Body of pancreas (tissue), 4 donors: ENCODE measurements around the gene ZMYM5. TPM values are rescaled to one million over a fixed set of nuclear protein-coding genes. Genes with fewer than 3 reads are reported as not detected.

ENCODE experiments used
- ATAC-seq: fragments of 150-250 bp; one replicate; pipeline ENCODE4 v1.9.1; 2016
- DNase-seq, 4 donors: peaks; one replicate each; pipeline ENCODE4 v3.0.0-alpha.2; 2019
- H3K27ac ChIP-seq, 4 donors: fragments of 200-600 bp; sonication (generic); 1 replicate in 3 of 4; 2 replicates in 1 of 4; pipeline versions ENCODE4 v1.5.1 to v1.6.1; 2016 to 2019; ENCODE audit warnings: mild to moderate bottlenecking in 1 of 4, mixed read lengths in 1 of 4, moderate library complexity in 1 of 4
- H3K27me3 ChIP-seq, 2 donors: fragments of 200-600 bp; sonication (generic); one replicate each; pipeline ENCODE4 v1.6.0; 2016; ENCODE audit warnings: mild to moderate bottlenecking in 1 of 2
- H3K36me3 ChIP-seq, 2 donors: fragments of 200-600 bp; sonication (generic); replicated peaks in 1 of 2; 2 replicates each; pipeline ENCODE4 v1.5.1; 2016; ENCODE audit warnings: low read depth in 2 of 2; ENCODE audit not compliant: insufficient read depth in 1 of 2
- H3K4me1 ChIP-seq: fragments of 200-600 bp; sonication (generic); one replicate; pipeline ENCODE4 v1.6.0; 2016
- H3K4me3 ChIP-seq, 2 donors: fragments of 200-600 bp; sonication (generic); 1 replicate in 1 of 2; 2 replicates in 1 of 2; pipeline ENCODE4 v1.5.1; 2016 to 2019
- H3K9me3 ChIP-seq, 3 donors: fragments of 200-600 bp; sonication (generic); 1 replicate in 2 of 3; 2 replicates in 1 of 3; pipeline ENCODE4 v1.5.1; 2016
- CTCF ChIP-seq, 7 experiments: fragments of 450-650 bp in 4 of 7; fragments of 200-600 bp in 3 of 7; sonication (generic) in 3 of 7; IDR thresholded peaks; one replicate each; pipeline ENCODE4 v1.5.1; 2016 to 2019; ENCODE audit warnings: antibody characterized with exemption in 7 of 7
- POLR2A ChIP-seq, 3 donors: fragments of 450-650 bp; IDR thresholded peaks; one replicate each; pipeline ENCODE4 v1.6.1; 2016; ENCODE audit warnings: antibody characterized with exemption in 3 of 3, mild to moderate bottlenecking in 2 of 3
- WGBS, 2 donors: methylation state at CpG; one replicate each; pipeline ENCODE4 v1.1.5; 2017; 5-methylcytosine and 5-hydroxymethylcytosine counted together
- intact Hi-C: fragments of 100-400 bp; cut with DNase I; formaldehyde crosslinking; loops from one replicate; pipeline ENCODE4 v1.15.1; 2023
- total RNA-seq, 2 donors: library from RNA; depleted of rRNA; stranded (reverse); fragments of >200 nt; gene quantifications; one replicate each; pipeline ENCODE4 v1.1.0, GENCODE V29; 2016

ZMYM5 gene
- total RNA-seq, 2 donors from 2014 or later = 10.6 to 16.8 TPM

- ATAC-seq (no peak), DNase-seq (no peak)
- Histone ChIP-seq H3K27ac (no peak overlapping the region), H3K4me3 (no peak overlapping the region), H3K36me3 (no peaks in the 10 kb centered on the region), H3K27me3 (no peaks in the 10 kb centered on the region), H3K4me1 (no peaks in the 10 kb centered on the region), H3K9me3 (no peaks in the 10 kb centered on the region)
- TF ChIP-seq CTCF (IDR thresholded peaks at IDR 0.05) = no peak
- TF ChIP-seq POLR2A (IDR thresholded peaks at IDR 0.05) = no peak
- 91 to 92% methylated on average over 7 of the region's 7 CpGs for WGBS, 2 donors
- intact Hi-C loops = no loop called here
Measured at GRCh38 chr13:19810996-19811881, 52.2 kb downstream of the ZMYM5 start.

- intact Hi-C loops = no loop called here
- ATAC-seq = no peak
Measured at GRCh38 chr13:19810151-19810550, 53.3 kb downstream of the ZMYM5 start.

GRCh38 chr13:19805765-19806164 lies 57.7 kb downstream of the ZMYM5 start:
- H3K4me1 ChIP-seq = no peaks in the 10 kb centered on the region
- H3K4me3 ChIP-seq = no peak overlapping the region
- TF ChIP-seq POLR2A (IDR thresholded peaks at IDR 0.05) (no peak), CTCF (IDR thresholded peaks at IDR 0.05) (no peak)
- DNase-seq (no peak), ATAC-seq (no peak)
- no peaks in the 10 kb centered on the region for H3K9me3 ChIP-seq
- intact Hi-C loops = no loop called here
- no peaks in the 10 kb centered on the region for H3K27me3 ChIP-seq
- no peaks in the 10 kb centered on the region for H3K36me3 ChIP-seq
- 71 to 84% methylated on average over 4 of the region's 4 CpGs for WGBS, 2 donors
- no peak overlapping the region for H3K27ac ChIP-seq

More at GRCh38 chr13:19810151-19810550, 53.3 kb downstream of the ZMYM5 start:
- 75 to 94% methylated on average over 4 of the region's 4 CpGs for WGBS, 2 donors
- Histone ChIP-seq H3K27me3 (no peaks in the 10 kb centered on the region), H3K4me3 (no peak overlapping the region), H3K4me1 (no peaks in the 10 kb centered on the region), H3K9me3 (no peaks in the 10 kb centered on the region), H3K36me3 (no peaks in the 10 kb centered on the region), H3K27ac (no peak overlapping the region)
- no peak for DNase-seq
- no peak for TF ChIP-seq POLR2A (IDR thresholded peaks at IDR 0.05)
- no peak for TF ChIP-seq CTCF (IDR thresholded peaks at IDR 0.05)

- Histone ChIP-seq H3K27me3 (no peaks in the 10 kb centered on the region), H3K9me3 (no peaks in the 10 kb centered on the region), H3K4me1 (no peaks in the 10 kb centered on the region), H3K27ac (no peak overlapping the region), H3K4me3 (no peak overlapping the region), H3K36me3 (no peaks in the 10 kb centered on the region)
- 80 to 96% methylated on average over 7 of the region's 7 CpGs for WGBS, 2 donors
- intact Hi-C loops = no loop called here
- ATAC-seq = no peak
- DNase-seq = no peak
- TF ChIP-seq CTCF (IDR thresholded peaks at IDR 0.05) (no peak), POLR2A (IDR thresholded peaks at IDR 0.05) (no peak)
Measured at GRCh38 chr13:19795956-19796355, 67.5 kb downstream of the ZMYM5 start.

GRCh38 chr13:19794631-19795030 lies 68.8 kb downstream of the ZMYM5 start:
- TF ChIP-seq CTCF (IDR thresholded peaks at IDR 0.05) (no peak), POLR2A (IDR thresholded peaks at IDR 0.05) (no peak)
- Histone ChIP-seq H3K9me3 (no peaks in the 10 kb centered on the region), H3K4me1 (no peaks in the 10 kb centered on the region), H3K27me3 (no peaks in the 10 kb centered on the region), H3K36me3 (no peaks in the 10 kb centered on the region), H3K4me3 (no peak overlapping the region), H3K27ac (no peak overlapping the region)
- WGBS, 2 donors = 54 to 75% methylated on average over 3 to 4 of the region's 4 CpGs
- DNase-seq (peak in 1 of 4 donors; percentile 23), ATAC-seq (peak; percentile 63)
- intact Hi-C loops = no loop called here
